H1 (cell line): Measurements from ENCODE around the gene ZFP91. TPM values are rescaled to one million over a fixed set of nuclear protein-coding genes. Genes with fewer than 3 reads are reported as not detected.

Source experiments
- CTCF ChIA-PET: fragments of 300-600 bp; sonication (Branson Sonifier 250); formaldehyde crosslinking; loops from one replicate; lab custom pipeline; 2021; ENCODE audit not compliant: partially characterized antibody; lab: Charles Lee
- POLR2A ChIA-PET: fragments of 300-600 bp; sonication (Branson Sonifier 250); formaldehyde crosslinking; loops from one replicate; lab custom pipeline; 2021; ENCODE audit warnings: inconsistent platforms; ENCODE audit not compliant: partially characterized antibody; lab: Charles Lee
- DNase-seq, 2 experiments: peaks; one replicate each; pipeline versions ENCODE4 v3.0.0 to v3.0.0-alpha.2; 2010 to 2022; ENCODE audit warnings: low spot score in 2 of 2, low read depth in 1 of 2, mixed read lengths in 1 of 2
- FAIRE-seq: peaks from 2 replicates; lab custom pipeline; 2011; peaks lifted over from hg19 to GRCh38; lab: Jason Lieb, UNC
- H2AFZ ChIP-seq: 2 replicates; pipeline ENCODE4 v1.8.1; 2012; ENCODE audit warnings: low read length, inconsistent platforms
- H2AK5ac ChIP-seq: 2 replicates; pipeline ENCODE4 v1.6.1; 2013; ENCODE audit warnings: low read depth, low read length
- H2BK120ac ChIP-seq: replicated peaks from 2 replicates; pipeline ENCODE3; 2013; ENCODE audit warnings: low read depth, low read length, inconsistent platforms
- H2BK12ac ChIP-seq: 2 replicates; pipeline ENCODE4 v1.6.1; 2013; ENCODE audit warnings: low read depth, low read length
- H2BK15ac ChIP-seq: 2 replicates; pipeline ENCODE4 v1.6.1; 2013; ENCODE audit warnings: low read length
- H2BK20ac ChIP-seq: 2 replicates; pipeline ENCODE4 v1.6.1; 2013; ENCODE audit warnings: low read length
- H2BK5ac ChIP-seq: 2 replicates; pipeline ENCODE4 v1.6.1; 2013; ENCODE audit warnings: low read depth, low read length
- H3K14ac ChIP-seq: 2 replicates; pipeline ENCODE4 v1.6.1; 2013; ENCODE audit warnings: inconsistent platforms; ENCODE audit not compliant: insufficient read length
- H3K18ac ChIP-seq: 2 replicates; pipeline ENCODE4 v1.6.1; 2013; ENCODE audit warnings: low read length; ENCODE audit errors: extremely low read depth
- H3K23ac ChIP-seq: 2 replicates; pipeline ENCODE4 v1.6.1; 2013; ENCODE audit warnings: inconsistent platforms; ENCODE audit not compliant: insufficient read length
- H3K23me2 ChIP-seq: 2 replicates; pipeline ENCODE4 v1.6.1; 2013; ENCODE audit warnings: low read depth, low read length
- H3K27ac ChIP-seq: 2 replicates; pipeline ENCODE4 v1.6.1; 2011; ENCODE audit warnings: low read depth, low read length, inconsistent platforms
- H3K27me3 ChIP-seq, 4 experiments: replicated peaks in 1 of 4; 1 replicate in 1 of 4; 2 replicates in 3 of 4; pipeline versions ENCODE4 v1.6.1 to v1.8.1; 2011 to 2013; ENCODE audit warnings: low read length in 3 of 4, mild to moderate bottlenecking in 3 of 4, inconsistent platforms in 2 of 4, mixed read lengths in 2 of 4, moderate library complexity in 1 of 4; ENCODE audit not compliant: control insufficient read depth in 3 of 4, insufficient read depth in 3 of 4; ENCODE audit errors: extremely low read depth in 1 of 4
- H3K36me3 ChIP-seq, 4 experiments: 2 replicates each; pipeline versions ENCODE4 v1.6.1 to v1.8.1; 2011 to 2013; ENCODE audit warnings: mild to moderate bottlenecking in 4 of 4, low read length in 3 of 4, moderate library complexity in 2 of 4, control low read depth in 1 of 4, inconsistent platforms in 1 of 4; ENCODE audit not compliant: insufficient read depth in 4 of 4, control insufficient read depth in 2 of 4
- H3K4ac ChIP-seq: replicated peaks from 2 replicates; pipeline ENCODE3; 2013; ENCODE audit warnings: low read length, low read depth, mixed read lengths, inconsistent platforms; ENCODE audit not compliant: insufficient read length
- H3K4me1 ChIP-seq, 4 experiments: replicated peaks in 1 of 4; 1 replicate in 1 of 4; 2 replicates in 3 of 4; pipeline versions ENCODE4 v1.6.1 to v1.8.1; 2011 to 2013; ENCODE audit warnings: low read length in 3 of 4, inconsistent platforms in 2 of 4, mixed read lengths in 1 of 4; ENCODE audit not compliant: insufficient read depth in 4 of 4, control insufficient read depth in 3 of 4
- H3K4me2 ChIP-seq, 2 experiments: 2 replicates each; pipeline versions ENCODE4 v1.6.1 to v1.8.1; 2011 to 2013; ENCODE audit warnings: low read depth in 2 of 2, low read length in 2 of 2, control low read depth in 1 of 2, inconsistent platforms in 1 of 2, mild to moderate bottlenecking in 1 of 2; ENCODE audit not compliant: insufficient read depth in 1 of 2
- H3K4me3 ChIP-seq, 4 experiments: fragments of 200-600, 300-600 bp in 1 of 4; sonication (generic), shearing (Covaris generic), sonication (Bioruptor Twin) in 1 of 4; 2 replicates each; pipeline versions ENCODE4 v1.5.1 to v1.8.1; 2011 to 2016; ENCODE audit warnings: low read length in 4 of 4, low read depth in 3 of 4, control low read depth in 2 of 4, inconsistent platforms in 2 of 4, mild to moderate bottlenecking in 2 of 4, mixed read lengths in 1 of 4, moderate library complexity in 1 of 4; ENCODE audit not compliant: insufficient read depth in 2 of 4; ENCODE audit errors: extremely low read depth in 1 of 4
- H3K56ac ChIP-seq: replicated peaks from 2 replicates; pipeline ENCODE3; 2013; ENCODE audit warnings: low read depth, mild to moderate bottlenecking, mixed read lengths, low read length, inconsistent platforms; ENCODE audit not compliant: insufficient read length
- H3K79me1 ChIP-seq: 2 replicates; pipeline ENCODE4 v1.6.1; 2013; ENCODE audit warnings: low read depth, low read length, control low read depth
- H3K79me2 ChIP-seq, 2 experiments: 2 replicates each; pipeline versions ENCODE4 v1.6.1 to v1.8.1; 2012 to 2013; ENCODE audit warnings: low read length in 2 of 2, mild to moderate bottlenecking in 2 of 2, inconsistent platforms in 1 of 2; ENCODE audit not compliant: insufficient read depth in 2 of 2, control insufficient read depth in 1 of 2
- H3K9ac ChIP-seq, 4 experiments: replicated peaks in 1 of 4; 1 replicate in 1 of 4; 2 replicates in 3 of 4; pipeline versions ENCODE4 v1.6.1 to v1.8.1; 2011 to 2013; ENCODE audit warnings: low read depth in 3 of 4, low read length in 3 of 4, control low read depth in 2 of 4, mild to moderate bottlenecking in 2 of 4, moderate library complexity in 2 of 4, inconsistent platforms in 1 of 4; ENCODE audit errors: extremely low read depth in 1 of 4
- H3K9me3 ChIP-seq, 2 experiments: 2 replicates each; pipeline versions ENCODE4 v1.6.1 to v1.8.1; 2012 to 2013; ENCODE audit warnings: mild to moderate bottlenecking in 2 of 2, moderate library complexity in 2 of 2, control low read depth in 1 of 2, inconsistent platforms in 1 of 2, low read depth in 1 of 2, low read length in 1 of 2, mixed read lengths in 1 of 2; ENCODE audit not compliant: insufficient read depth in 2 of 2
- H4K20me1 ChIP-seq, 2 experiments: replicated peaks in 1 of 2; 2 replicates each; pipeline versions ENCODE3 to v1.8.1; 2011 to 2013; ENCODE audit warnings: inconsistent platforms in 2 of 2, low read length in 2 of 2, mild to moderate bottlenecking in 1 of 2; ENCODE audit not compliant: insufficient read depth in 2 of 2, control insufficient read depth in 1 of 2
- H4K5ac ChIP-seq: 2 replicates; pipeline ENCODE4 v1.6.1; 2013; ENCODE audit warnings: low read length, low read depth, mixed read lengths, inconsistent platforms; ENCODE audit not compliant: insufficient read length
- H4K8ac ChIP-seq: 2 replicates; pipeline ENCODE4 v1.8.0; 2013; ENCODE audit warnings: mild to moderate bottlenecking, moderate library complexity, low read length, inconsistent platforms; ENCODE audit not compliant: insufficient read depth; ENCODE audit errors: extremely low read depth
- H4K91ac ChIP-seq: replicated peaks from 2 replicates; pipeline ENCODE3; 2013; ENCODE audit warnings: low read length, mixed read lengths, inconsistent platforms; ENCODE audit not compliant: insufficient read length
- CBX8 ChIP-seq: fragments of 300-800, 300-1000 bp; sonication (generic); IDR thresholded peaks from 2 replicates; pipeline ENCODE4 v1.7.1; 2016; ENCODE audit warnings: low read depth, low read length, borderline replicate concordance
- GABPA ChIP-seq: IDR thresholded peaks from 2 replicates; pipeline ENCODE4 v1.6.1; 2011; ENCODE audit warnings: mild to moderate bottlenecking, low read length, moderate library complexity, borderline replicate concordance; ENCODE audit not compliant: insufficient read depth
- KDM1A ChIP-seq: fragments of 200-600, 300-600 bp; sonication (generic); IDR thresholded peaks from 2 replicates; pipeline ENCODE4 v1.7.1; 2016; ENCODE audit warnings: mild to moderate bottlenecking, low read length, borderline replicate concordance
- PHF8 ChIP-seq: fragments of 200-600 bp; sonication (generic); conservative IDR thresholded peaks from 2 replicates; pipeline ENCODE4 v1.7.1; 2012; ENCODE audit warnings: low read depth, mild to moderate bottlenecking, inconsistent platforms, low read length, moderate library complexity
- POU5F1 ChIP-seq: IDR thresholded peaks from 2 replicates; pipeline ENCODE4 v1.6.1; 2011; ENCODE audit warnings: low read depth, mild to moderate bottlenecking, low read length, moderate library complexity
- TBP ChIP-seq: IDR thresholded peaks from 2 replicates; pipeline ENCODE4 v1.6.1; 2011; ENCODE audit warnings: low read depth, low read length, improper control_type of control experiment
- WGBS, 2 experiments: shearing (Covaris generic) in 1 of 2; methylation state at CpG; one replicate each; pipeline versions ENCODE4 v1.1.6 to v1.1.7; 2013 to 2015; ENCODE audit warnings: low lambda C conversion rate in 2 of 2, mixed read lengths in 2 of 2, inconsistent platforms in 1 of 2, low coverage in 1 of 2, missing lambda C conversion rate in 1 of 2; ENCODE audit not compliant: insufficient replicate concordance in 2 of 2, insufficient coverage in 1 of 2, insufficient read length in 1 of 2; ENCODE audit errors: extremely low coverage in 1 of 2, missing lambda C conversion rate in 1 of 2; 5-methylcytosine and 5-hydroxymethylcytosine counted together
- polyA plus RNA-seq, 7 experiments: library from polyadenylated mRNA; depleted of rRNA in 3 of 7; stranded (reverse) in 5 of 7; unstranded in 2 of 7; fragments of >200 nt in 5 of 7; fragments of 200-250 nt in 2 of 7; gene quantifications; 1 replicate in 5 of 7; 2 replicates in 1 of 7; 4 replicates in 1 of 7; pipeline versions ENCODE4 v1.2.1 to v1.2.3, GENCODE V29; 2011 to 2013; ENCODE audit warnings: missing spikeins in 2 of 7, mixed read lengths in 2 of 7
- total RNA-seq: library from RNA; stranded (reverse); fragmentation: NEBNext Ultra II Directional; extraction: Animal tissue kit (Norgen Biotek cat#: 25700); gene quantifications from 2 replicates; pipeline ENCODE4 v1.2.1, GENCODE V29; 2021

The ZFP91 gene
- total and polyA plus RNA-seq, 2 of the 8 experiments (the other 6 are each of a cell fraction or from before 2014, with no cell fraction given) = 10.7 to 29.0 TPM

DNA sequence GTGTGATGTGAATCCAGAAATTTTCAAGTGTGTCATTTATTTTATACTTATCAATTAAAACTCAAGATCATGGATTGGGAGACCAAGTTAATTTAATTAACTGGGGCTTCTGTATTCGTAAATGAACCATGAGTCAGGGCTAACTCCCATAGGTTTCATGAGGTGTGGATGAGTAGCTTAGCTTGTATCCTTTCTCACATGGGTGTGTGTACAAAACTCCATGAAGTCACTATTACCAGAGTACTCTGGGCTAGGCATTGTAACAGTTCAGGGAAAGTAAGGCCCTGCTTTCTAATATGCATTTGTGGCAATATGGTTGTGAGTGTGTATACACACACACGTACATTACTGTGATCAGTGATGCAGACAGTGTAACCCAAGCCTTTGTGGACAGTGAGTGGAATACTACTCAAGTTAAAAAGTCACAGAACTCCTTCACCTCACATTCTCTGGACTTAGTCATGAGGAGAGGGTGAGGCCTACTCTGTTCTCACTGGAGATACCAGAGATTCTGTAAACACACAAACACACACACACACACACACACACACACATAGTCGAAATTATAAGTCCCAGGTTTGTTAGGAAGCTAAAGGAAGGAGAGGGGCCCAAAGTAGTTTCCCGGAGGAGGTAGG, 47.1 kb downstream of the ZFP91 start:
- Histone ChIP-seq H3K79me1 (no peaks in the 10 kb centered on the region), H2AFZ (no peak overlapping the region), H3K36me3 (peaks cover 12 to 35% (median 17%) of the 10 kb centered on the region in 4 experiments), H4K5ac (no peak overlapping the region), H3K4ac (no peak overlapping the region), H4K91ac (no peak overlapping the region), H3K23me2 (no peaks in the 10 kb centered on the region), H3K23ac (no peak overlapping the region), H4K20me1 (peaks cover 0 to 6% of the 10 kb centered on the region in 2 experiments), H2BK12ac (no peak overlapping the region), H3K79me2 (no peaks in the 10 kb centered on the region), H3K14ac (no peak overlapping the region), H2BK120ac (no peak overlapping the region), H3K4me2 (no peak overlapping the region), H3K9me3 (no peaks in the 10 kb centered on the region), H3K18ac (no peak overlapping the region), H2AK5ac (no peak overlapping the region), H2BK5ac (no peak overlapping the region), H3K56ac (no peak overlapping the region), H3K4me3 (no peak overlapping the region), H3K9ac (no peak overlapping the region), H3K27me3 (no peaks in the 10 kb centered on the region), H4K8ac (no peak overlapping the region), H2BK15ac (no peak overlapping the region), H2BK20ac (no peak overlapping the region), H3K27ac (no peak overlapping the region), H3K4me1 (no peaks in the 10 kb centered on the region; a peak in 1 of 7 replicates)
- POLR2A ChIA-PET = interaction anchor here (1.2 to 1.5 kb wide), 2 partner anchors 9 to 20 kb away, joined by 4 read pairs; no protein-coding TSS in a partner anchor
- FAIRE-seq (no peak), DNase-seq (no peak)
- TF ChIP-seq KDM1A = no peak
- no peak for TF ChIP-seq GABPA
- no peak for TF ChIP-seq TBP
- TF ChIP-seq CBX8 = no peak
- TF ChIP-seq PHF8 = no peak
- TF ChIP-seq POU5F1 = no peak
- 95% methylated on average over 4 of the region's 4 CpGs; no CpG with 5 or more reads in 1 of the 2 experiments for WGBS, 2 experiments
- CTCF ChIA-PET = interaction anchor here (5.8 kb wide), 1 partner anchor 275 kb away, joined by 20 read pairs; no protein-coding TSS in a partner anchor
